ENCODE data around the gene WDR45B. TPM values are rescaled to one million over a fixed set of nuclear protein-coding genes. Genes with fewer than 3 reads are reported as not detected.

Gene WDR45B
- total RNA-seq, 2 donors from 2014 or later: 58.8 to 119 TPM

DNA sequence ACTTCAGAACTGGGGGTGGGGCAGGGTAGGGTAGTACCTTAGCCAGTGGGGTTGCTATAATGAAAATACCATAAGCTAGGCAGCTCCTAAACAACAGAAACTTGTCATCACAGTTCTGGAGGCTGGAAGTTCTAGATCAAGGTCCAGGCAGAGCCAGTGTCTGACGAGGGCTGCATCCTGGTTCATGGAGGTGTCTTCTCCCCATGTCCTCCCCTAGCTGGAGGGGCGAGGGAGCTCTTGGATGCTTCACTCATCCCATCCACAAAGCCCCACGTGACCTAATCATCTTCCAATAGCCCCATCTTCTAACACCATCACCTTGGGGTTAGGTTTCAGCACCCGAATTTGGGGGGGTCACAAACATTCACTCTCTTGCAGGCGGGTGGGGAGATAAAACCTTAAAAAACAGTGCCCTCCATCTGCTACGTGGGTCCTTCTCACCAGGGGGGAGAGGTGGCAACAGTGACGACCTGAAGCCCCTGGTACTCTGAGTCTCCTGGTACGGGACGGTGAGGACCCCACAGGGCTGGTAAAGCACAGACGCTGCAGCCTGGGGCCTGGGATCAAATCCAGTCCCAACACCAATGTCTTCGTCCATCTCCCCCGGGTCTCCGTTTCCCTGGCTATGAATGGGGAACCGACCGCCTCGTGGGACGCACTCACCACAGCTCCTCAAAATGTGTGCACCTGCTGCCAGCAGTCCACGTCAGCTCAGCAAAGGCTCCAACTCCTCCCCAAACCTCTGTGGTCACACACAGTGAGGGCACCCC, 27.4 kb upstream of the WDR45B start:
- no peaks in the 10 kb centered on the region for H3K9me3 ChIP-seq
- no peaks in the 10 kb centered on the region for H3K4me1 ChIP-seq
- intact Hi-C loops (cut with DNase I): no loop called here
- no peak for DNase-seq
- H3K36me3 ChIP-seq: no peaks in the 10 kb centered on the region
- TF ChIP-seq CTCF (IDR thresholded peaks at IDR 0.05): no peak
- no peak overlapping the region for H3K27ac ChIP-seq
- no peak overlapping the region for H3K4me3 ChIP-seq
- H3K9ac ChIP-seq (ENCODE audit: low read depth in 2 of 2, low read length in 2 of 2): peak overlapping the region in 1 of 2 donors; percentile 40
- no peaks in the 10 kb centered on the region for H3K27me3 ChIP-seq

DNA sequence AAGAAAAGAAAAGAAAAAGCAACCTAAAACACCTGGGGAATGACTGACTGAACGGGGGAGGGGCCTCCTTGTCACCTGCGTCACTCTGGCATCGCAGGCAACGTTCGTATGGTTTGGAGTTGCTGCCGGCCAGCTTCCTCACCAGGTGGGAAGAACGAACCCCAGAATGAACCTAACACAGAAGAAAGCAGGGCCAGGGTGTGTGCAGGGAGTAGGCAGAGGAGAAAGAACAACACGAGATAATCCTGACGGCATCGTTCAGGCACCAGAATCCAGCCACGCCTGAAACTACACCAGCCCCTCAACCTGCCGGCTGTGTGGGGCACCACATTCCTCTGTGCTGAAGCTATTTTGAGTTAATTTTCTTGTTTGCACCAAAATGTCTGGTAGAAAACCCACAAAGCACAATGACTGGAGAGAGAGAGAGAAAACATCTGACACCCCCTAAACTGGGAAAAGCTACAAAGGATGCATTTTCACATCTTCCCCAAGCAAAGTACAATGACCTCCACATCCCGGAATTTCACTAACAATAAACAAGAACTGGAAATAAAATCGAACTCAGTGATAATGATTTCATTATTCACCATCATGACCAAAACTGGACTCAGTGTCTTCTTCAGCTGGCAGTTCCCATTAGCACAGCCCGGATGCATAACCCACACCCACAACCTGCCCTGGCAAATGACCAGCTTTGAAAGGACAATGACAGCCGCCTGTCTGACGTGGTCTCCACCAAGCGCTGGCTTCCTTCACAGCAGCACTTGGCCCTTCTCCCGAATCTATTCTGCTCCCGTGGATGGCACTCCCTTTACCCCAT, 26.6 kb upstream of the WDR45B start:
- intact Hi-C loops (cut with DNase I): no loop called here
- H3K9ac ChIP-seq (ENCODE audit: low read depth in 2 of 2, low read length in 2 of 2): peak overlapping the region in 1 of 2 donors; percentile 40
- no peaks in the 10 kb centered on the region for H3K36me3 ChIP-seq
- peak; percentile 52 for DNase-seq
- no peak overlapping the region for H3K4me3 ChIP-seq
- TF ChIP-seq CTCF (IDR thresholded peaks at IDR 0.05): no peak
- H3K27ac ChIP-seq: no peak overlapping the region
- no peaks in the 10 kb centered on the region for H3K27me3 ChIP-seq
- H3K4me1 ChIP-seq: no peaks in the 10 kb centered on the region
- no peaks in the 10 kb centered on the region for H3K9me3 ChIP-seq

DNA sequence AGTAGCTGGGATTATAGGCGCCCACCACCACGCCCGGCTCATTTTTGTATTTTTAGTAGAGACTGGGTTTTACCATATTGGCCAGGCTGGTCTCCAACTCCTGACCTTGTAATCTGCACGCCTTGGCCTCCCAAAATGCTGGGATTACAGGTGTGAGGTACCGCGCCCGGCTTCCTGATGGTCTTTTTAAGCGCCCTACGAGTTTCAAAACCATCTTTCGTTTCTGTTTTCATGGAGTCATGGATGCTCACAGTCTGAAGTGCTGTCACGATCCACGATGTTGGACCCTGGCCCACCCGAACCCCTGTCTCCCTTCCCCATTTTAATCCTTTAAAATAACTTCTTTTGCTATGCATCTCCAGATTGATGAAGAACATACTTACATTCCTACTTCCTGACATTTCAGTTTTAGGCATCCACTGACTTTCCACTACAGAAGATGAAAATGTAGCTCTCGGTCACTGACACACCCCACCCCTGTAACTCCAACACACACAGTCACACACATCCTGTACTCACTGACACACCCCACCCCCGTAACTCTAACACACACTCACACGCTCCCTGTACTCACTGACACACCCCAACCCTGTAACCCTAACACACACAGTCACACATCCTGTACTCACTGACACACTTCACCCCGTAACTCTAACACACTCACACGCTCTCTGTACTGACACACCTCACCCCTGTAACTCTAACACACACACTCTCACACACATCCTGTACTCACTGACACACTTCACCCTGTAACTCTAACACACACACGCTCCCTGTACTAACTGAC, 22.6 kb upstream of the WDR45B start:
- intact Hi-C loops (cut with DNase I): no loop called here
- no peak for TF ChIP-seq CTCF (IDR thresholded peaks at IDR 0.05)
- no peak overlapping the region for H3K27ac ChIP-seq

DNA sequence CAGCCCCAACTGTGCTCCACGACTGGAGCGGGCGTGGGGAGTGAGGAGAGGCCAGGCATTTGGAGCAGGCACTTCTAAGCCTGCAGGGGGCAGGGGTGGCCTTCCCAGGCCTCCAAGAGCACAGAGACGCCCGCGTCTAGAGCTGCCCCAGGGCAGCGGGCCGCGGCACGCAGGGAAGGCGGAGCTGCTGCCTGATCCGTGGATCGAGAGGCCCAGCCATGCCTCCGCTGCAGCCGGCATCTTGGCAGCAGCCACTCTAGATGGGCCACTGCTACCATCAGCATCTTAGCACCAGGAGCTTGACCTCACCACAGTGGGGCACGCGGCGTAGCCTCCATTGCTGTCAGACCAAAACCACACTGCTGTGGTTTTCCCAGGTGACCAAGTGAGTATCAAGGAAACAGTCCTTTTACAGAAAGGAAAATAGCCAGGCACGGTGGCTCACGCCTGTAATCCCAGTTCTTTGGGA, 20.4 kb upstream of the WDR45B start:
- H3K27me3 ChIP-seq: no peaks in the 10 kb centered on the region
- intact Hi-C loops (cut with DNase I): loop anchor here (5.0 kb wide), 1 partner anchor 104 kb away; no protein-coding TSS in a partner anchor
- peak overlapping the region in 1 of 2 donors; percentile 35 for H3K9ac ChIP-seq (ENCODE audit: low read depth in 2 of 2, low read length in 2 of 2)
- no peak overlapping the region for H3K27ac ChIP-seq
- no peak overlapping the region for H3K4me3 ChIP-seq
- TF ChIP-seq CTCF (IDR thresholded peaks at IDR 0.05): peak; percentile 45
- peak; percentile 67 for DNase-seq
- no peaks in the 10 kb centered on the region for H3K36me3 ChIP-seq
- H3K4me1 ChIP-seq: no peaks in the 10 kb centered on the region
- no peaks in the 10 kb centered on the region for H3K9me3 ChIP-seq

More for the DNA sequence above, 22.6 kb upstream of the WDR45B start:
- Histone ChIP-seq H3K9ac (ENCODE audit: low read depth in 2 of 2, low read length in 2 of 2) (peak overlapping the region in 1 of 2 donors; percentile 19), H3K36me3 (no peaks in the 10 kb centered on the region), H3K4me1 (no peaks in the 10 kb centered on the region), H3K9me3 (no peaks in the 10 kb centered on the region), H3K4me3 (no peak overlapping the region), H3K27me3 (no peaks in the 10 kb centered on the region)
- DNase-seq: no peak
